Stimulated activated CD4-positive, alpha-beta T cell treated with anti-CD3 and anti-CD28 coated beads, Interleukin-2, amount 100 ng/mL, for 4 hours (primary cell): ENCODE results near the gene GPD2.
"Not testable (repeated sequence)": the region's sequence is repeated elsewhere in the genome, so short reads cannot be mapped to it uniquely, and the experiment has no call there.

Experiments
- DNase-seq: peaks from one replicate; pipeline ENCODE4 v3.0.0-alpha.2; 2020; ENCODE audit warnings: low read depth

The GPD2 gene

DNA sequence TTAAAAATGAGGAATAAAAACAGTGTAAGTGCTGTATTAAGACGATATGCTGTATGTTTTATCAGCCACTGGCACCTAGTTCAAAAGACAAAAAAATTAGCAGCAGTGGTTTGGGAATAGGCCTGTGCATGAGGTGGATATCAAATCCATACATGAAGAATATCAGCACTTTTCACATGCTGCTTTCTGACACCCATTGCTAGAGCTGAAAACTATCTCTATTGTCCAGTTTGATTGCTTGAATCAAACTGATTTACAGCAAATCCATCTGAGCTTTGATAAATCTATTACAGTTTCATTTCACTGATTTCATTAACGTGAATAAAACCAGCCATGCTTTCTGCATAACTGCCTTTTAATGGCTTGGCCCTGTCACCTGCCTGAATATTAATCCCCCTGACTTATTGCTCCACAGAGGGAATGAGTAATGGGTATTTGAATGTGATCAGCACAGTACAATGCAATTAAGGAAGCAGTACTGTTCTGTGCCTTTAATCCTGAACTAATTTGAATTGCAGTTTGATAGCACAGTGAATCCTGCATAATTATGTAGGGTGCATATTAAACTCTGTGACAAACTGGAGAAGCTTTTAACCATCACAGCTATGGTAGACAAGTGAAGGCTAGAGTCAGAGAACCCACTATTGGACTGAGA, 154.0 kb downstream of the GPD2 start:
- DNase-seq, result no peak

- DNase-seq, result no peak
Observed at GRCh38 chr2:156592809-156593593, 156.8 kb downstream of the GPD2 start.

- no peak for DNase-seq
Observed at GRCh38 chr2:156593594-156593921, 157.4 kb downstream of the GPD2 start.

- no peak for DNase-seq
Observed at GRCh38 chr2:156598563-156598962, 162.4 kb downstream of the GPD2 start.

DNA sequence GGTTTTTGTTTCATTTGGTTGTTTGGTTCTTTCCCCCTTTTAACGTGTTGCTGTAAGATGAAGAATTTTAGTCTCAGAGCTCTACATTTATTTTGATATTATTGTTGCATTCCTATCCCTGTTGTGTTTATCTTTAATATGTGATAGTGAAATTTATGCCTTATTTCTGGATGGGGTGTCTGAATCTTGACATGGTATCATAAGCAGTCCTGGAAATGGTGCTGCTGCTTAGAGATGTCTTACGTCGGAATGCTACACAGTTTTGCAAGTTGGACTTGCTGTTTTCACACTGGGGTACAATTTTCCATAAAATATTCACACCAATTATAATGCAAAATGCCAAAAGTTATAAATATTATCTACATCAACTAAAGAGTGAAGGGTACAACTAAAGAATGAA, 164.0 kb downstream of the GPD2 start:
- no peak for DNase-seq

DNA sequence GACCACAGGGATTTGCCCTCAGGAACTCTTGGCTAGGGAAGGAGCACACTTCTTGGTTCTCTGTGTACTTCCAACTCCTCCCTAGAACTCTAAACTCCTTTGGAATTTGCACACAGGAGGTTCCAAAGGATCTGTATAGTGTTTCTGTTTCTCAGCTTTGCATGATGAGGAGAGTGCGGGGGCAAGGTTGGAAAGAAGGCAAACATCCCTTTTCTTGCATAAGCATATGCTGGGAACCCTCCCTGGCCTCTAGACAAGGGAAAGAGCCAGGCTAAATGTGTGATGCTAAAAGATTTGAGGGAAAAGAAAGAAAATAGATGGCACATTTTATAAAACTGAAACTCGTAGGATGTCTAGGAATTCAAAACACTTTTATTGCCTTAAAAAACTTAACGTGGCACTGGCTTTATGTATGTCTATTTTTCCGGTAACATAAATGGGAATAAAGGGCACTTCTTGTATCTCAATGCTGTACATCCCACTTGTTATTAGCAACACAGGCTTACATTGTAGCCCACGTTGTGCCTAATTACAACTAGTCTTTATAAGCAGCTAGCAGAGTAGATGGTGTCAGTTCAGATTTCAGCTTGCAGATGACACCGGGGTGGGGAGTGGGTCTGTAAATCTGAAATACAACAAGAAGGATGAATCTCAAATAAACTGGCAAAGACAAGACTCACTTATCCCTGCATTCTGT, 165.8 kb downstream of the GPD2 start:
- no peak for DNase-seq

- no peak for DNase-seq
Observed at GRCh38 chr2:156602552-156602933, 166.4 kb downstream of the GPD2 start.

GRCh38 chr2:156615836-156616322, 179.7 kb downstream of the GPD2 start:
- DNase-seq, result no peak

- not testable (repeated sequence) for DNase-seq
Observed at GRCh38 chr2:156618071-156618470, 181.9 kb downstream of the GPD2 start.

DNA sequence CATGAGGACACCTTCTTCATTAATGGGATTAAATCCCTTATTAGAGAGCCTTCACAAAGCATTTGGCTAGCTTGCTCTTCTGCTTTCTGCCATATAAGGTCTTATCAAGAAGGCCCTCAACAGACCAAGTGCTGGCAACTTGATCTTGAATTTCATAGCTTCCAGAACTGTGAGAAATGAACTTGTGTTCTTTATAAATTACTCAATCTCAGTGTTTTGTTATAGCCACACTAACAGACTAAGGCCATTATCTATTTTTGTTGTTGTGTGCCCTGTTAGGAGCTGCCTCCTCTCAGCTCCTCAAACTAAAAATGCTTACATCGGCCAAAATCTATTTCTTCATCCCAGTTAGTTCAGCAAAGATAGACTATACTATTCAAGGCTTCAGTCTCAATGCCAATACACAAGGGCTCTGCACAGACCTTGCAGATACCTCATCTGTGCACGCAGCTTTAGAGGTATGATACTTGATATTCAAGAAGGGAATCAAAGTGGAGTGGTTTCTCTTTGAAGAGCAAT, 182.9 kb downstream of the GPD2 start:
- DNase-seq, result no peak

- no peak for DNase-seq
Observed at GRCh38 chr2:156622491-156622890, 186.3 kb downstream of the GPD2 start.

DNA sequence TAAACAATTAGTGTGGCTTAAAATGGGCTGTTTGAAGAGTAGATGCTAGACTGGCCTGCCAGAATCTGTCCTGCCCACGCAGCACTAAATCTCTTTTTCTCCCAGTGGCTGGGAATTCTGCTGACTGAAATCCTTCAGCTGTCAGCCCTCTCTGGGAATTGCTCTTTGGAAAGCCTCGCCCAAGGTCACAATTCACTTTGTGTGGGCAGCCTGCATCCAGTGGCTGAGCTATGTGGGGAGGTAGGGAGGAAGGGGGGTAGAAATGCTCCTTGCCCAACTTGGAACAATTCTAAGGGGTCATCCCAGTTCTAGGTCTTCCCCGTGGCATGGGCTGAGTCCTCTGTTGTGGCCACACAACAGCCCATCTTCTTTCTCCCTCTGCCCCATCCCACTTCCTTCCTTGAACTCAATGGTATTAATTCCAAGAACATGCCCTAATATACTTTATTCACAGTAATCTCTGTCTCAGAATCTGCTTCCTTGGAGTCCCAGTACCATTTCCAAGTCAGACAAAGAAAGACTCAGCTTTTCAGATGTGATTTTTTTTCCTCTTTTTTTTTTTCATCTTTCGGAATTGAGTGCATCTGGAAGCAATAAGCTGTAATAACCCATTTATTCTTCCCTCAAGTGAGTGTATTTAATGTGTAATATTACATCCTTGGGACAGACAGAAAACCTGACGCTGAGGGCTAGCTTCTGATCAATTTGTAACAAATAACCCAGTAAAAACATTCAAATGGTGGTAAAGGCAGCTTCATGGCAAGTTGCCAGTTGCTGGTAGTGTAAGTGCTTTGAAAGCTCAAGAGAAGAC, 189.4 kb downstream of the GPD2 start:
- no peak for DNase-seq

GRCh38 chr2:156626931-156627330, 190.8 kb downstream of the GPD2 start:
- no peak for DNase-seq

- DNase-seq, result no peak
Observed at GRCh38 chr2:156630579-156631337, 194.6 kb downstream of the GPD2 start.

GRCh38 chr2:156635646-156636045, 199.5 kb downstream of the GPD2 start:
- no peak for DNase-seq
